HepG2 (cell line): ENCODE data around the gene KIF5B. TPM values are rescaled to one million over a fixed set of nuclear protein-coding genes. Genes with fewer than 3 reads are reported as not detected.

Experiments
- CBX5 ChIP-seq: sonication (generic); formaldehyde crosslinking; IDR thresholded peaks from 2 replicates; pipeline ENCODE4 v1.4.0; 2020; ENCODE audit warnings: missing genetic modification reagents, borderline replicate concordance
- EEA1 ChIP-seq: sonication (generic); formaldehyde crosslinking; IDR thresholded peaks from 2 replicates; pipeline ENCODE4 v1.5.1; 2020; ENCODE audit warnings: mild to moderate bottlenecking, missing genetic modification reagents, borderline replicate concordance
- EHMT2 ChIP-seq: fragments of 200-600 bp; sonication (generic); IDR thresholded peaks from 2 replicates; pipeline ENCODE4 v1.7.0; 2017; ENCODE audit warnings: antibody characterized with exemption, low read depth, low read length, borderline replicate concordance
- FOXK1 ChIP-seq: sonication (generic); formaldehyde crosslinking; IDR thresholded peaks from 2 replicates; pipeline ENCODE4 v1.4.0; 2020; ENCODE audit warnings: low read depth, missing genetic modification reagents, borderline replicate concordance
- GLI4 ChIP-seq: sonication (generic); formaldehyde crosslinking; IDR thresholded peaks from 2 replicates; pipeline ENCODE4 v1.5.1; 2020; ENCODE audit warnings: missing genetic modification reagents, mild to moderate bottlenecking, moderate library complexity, borderline replicate concordance
- IRF2 ChIP-seq: IDR thresholded peaks from 2 replicates; pipeline ENCODE4 v1.6.1; 2018; ENCODE audit warnings: missing genetic modification reagents, missing compliant biosample characterization
- KDM3A ChIP-seq: IDR thresholded peaks from 2 replicates; pipeline ENCODE4 v1.6.1; 2018; ENCODE audit warnings: low read depth, missing compliant biosample characterization
- MTF1 ChIP-seq: sonication (generic); formaldehyde crosslinking; IDR thresholded peaks from 2 replicates; pipeline ENCODE4 v1.5.0; 2020; ENCODE audit warnings: missing genetic modification reagents
- NFIB ChIP-seq: sonication (generic); formaldehyde crosslinking; IDR thresholded peaks from 2 replicates; pipeline ENCODE4 v1.9.0; 2021; ENCODE audit warnings: missing genetic modification reagents, mild to moderate bottlenecking, borderline replicate concordance
- NFKBIZ ChIP-seq: IDR thresholded peaks from 2 replicates; pipeline ENCODE4 v1.6.1; 2018; ENCODE audit warnings: missing genetic modification reagents, missing compliant biosample characterization
- PAX8 ChIP-seq: sonication (generic); formaldehyde crosslinking; IDR thresholded peaks from 2 replicates; pipeline ENCODE4 v1.8.0; 2022; ENCODE audit warnings: mild to moderate bottlenecking, missing genetic modification reagents, borderline replicate concordance
- RXRB ChIP-seq: IDR thresholded peaks from 2 replicates; pipeline ENCODE4 v1.6.1; 2016; ENCODE audit warnings: borderline replicate concordance, missing genetic modification reagents, missing compliant biosample characterization
- SP140L ChIP-seq: sonication (generic); formaldehyde crosslinking; IDR thresholded peaks from 2 replicates; pipeline ENCODE4 v1.4.0; 2020; ENCODE audit warnings: missing genetic modification reagents, borderline replicate concordance
- TAF15 ChIP-seq: fragments of 200-400 bp; formaldehyde crosslinking; IDR thresholded peaks from one replicate; pipeline ENCODE4 v1.6.1; 2018; ENCODE audit warnings: mild to moderate bottlenecking, low read depth, low read length; ENCODE audit not compliant: poor library complexity, severe bottlenecking
- TOE1 ChIP-seq: sonication (generic); formaldehyde crosslinking; IDR thresholded peaks from 2 replicates; pipeline ENCODE4 v1.4.0; 2020; ENCODE audit warnings: mild to moderate bottlenecking, missing genetic modification reagents
- ZBTB21 ChIP-seq: sonication (generic); formaldehyde crosslinking; IDR thresholded peaks from 2 replicates; pipeline ENCODE4 v1.4.0; 2020; ENCODE audit warnings: missing genetic modification reagents
- ZFP36L1 ChIP-seq: sonication (generic); formaldehyde crosslinking; IDR thresholded peaks from 2 replicates; pipeline ENCODE4 v1.8.0; 2022; ENCODE audit warnings: mild to moderate bottlenecking, missing genetic modification reagents, moderate library complexity
- ZNF317 ChIP-seq: sonication (generic); formaldehyde crosslinking; IDR thresholded peaks from 2 replicates; pipeline ENCODE4 v1.5.0; 2020; ENCODE audit warnings: mild to moderate bottlenecking, missing genetic modification reagents
- ZNF367 ChIP-seq: sonication (generic); formaldehyde crosslinking; IDR thresholded peaks from 2 replicates; pipeline ENCODE4 v1.4.0; 2020; ENCODE audit warnings: missing genetic modification reagents, borderline replicate concordance
- ZNF552 ChIP-seq: sonication (generic); formaldehyde crosslinking; IDR thresholded peaks from 2 replicates; pipeline ENCODE4 v1.9.0; 2022; ENCODE audit warnings: missing genetic modification reagents, mild to moderate bottlenecking, borderline replicate concordance
- ZNF772 ChIP-seq: sonication (generic); formaldehyde crosslinking; IDR thresholded peaks from 2 replicates; pipeline ENCODE4 v1.5.0; 2020; ENCODE audit warnings: mild to moderate bottlenecking, missing genetic modification reagents
- ZNF792 ChIP-seq: IDR thresholded peaks from 2 replicates; pipeline ENCODE4 v1.6.1; 2016
- ZSCAN22 ChIP-seq: sonication (generic); formaldehyde crosslinking; IDR thresholded peaks from 2 replicates; pipeline ENCODE4 v1.4.0; 2020; ENCODE audit warnings: mild to moderate bottlenecking, missing genetic modification reagents
- ZSCAN9 ChIP-seq: IDR thresholded peaks from 2 replicates; pipeline ENCODE4 v1.6.1; 2016; ENCODE audit warnings: borderline replicate concordance
- polyA plus RNA-seq, 8 experiments: library from polyadenylated mRNA; depleted of rRNA in 3 of 8; stranded (reverse) in 7 of 8; unstranded in 1 of 8; fragments of >200 nt; fragmentation: Illumina TruSeq in 4 of 8; extraction: Trizol in 4 of 8; gene quantifications; 2 replicates each; pipeline versions ENCODE4 v1.2.1 to v1.2.3, GENCODE V29; 2011 to 2016; ENCODE audit warnings: low read depth in 4 of 8, missing spikeins in 1 of 8, mixed read lengths in 1 of 8; ENCODE audit not compliant: insufficient read depth in 1 of 8
- total RNA-seq, 5 experiments: library from RNA; depleted of rRNA; stranded (reverse); fragments of >200 nt; fragmentation: Illumina TruSeq; extraction: Trizol; gene quantifications; 2 replicates each; pipeline ENCODE4 v1.2.3, GENCODE V29; 2016; ENCODE audit warnings: low read depth in 1 of 5
- TF ChIP-seq, protein P1 (sequence below): sonication (generic); formaldehyde crosslinking; IDR thresholded peaks from 2 replicates; pipeline ENCODE4 v1.8.0; 2022; ENCODE audit warnings: missing genetic modification reagents, low read depth, mild to moderate bottlenecking, borderline replicate concordance
- TF ChIP-seq, protein P2 (sequence below): sonication (generic); formaldehyde crosslinking; IDR thresholded peaks from 2 replicates; pipeline ENCODE4 v1.4.0; 2020; ENCODE audit warnings: missing genetic modification reagents; ENCODE audit errors: not compliant biosample characterization
- TF ChIP-seq, protein P3 (sequence below), 2 experiments: IDR thresholded peaks; 2 replicates each; pipeline ENCODE4 v1.6.1; 2011 to 2012; ENCODE audit warnings: low read length in 2 of 2, borderline replicate concordance in 1 of 2, low read depth in 1 of 2, mild to moderate bottlenecking in 1 of 2, moderate library complexity in 1 of 2

The KIF5B gene
- total and polyA plus RNA-seq, 2 of the 13 experiments (the other 11 are each of a cell fraction or from before 2014, with no cell fraction given) = 34.3 to 133 TPM

DNA sequence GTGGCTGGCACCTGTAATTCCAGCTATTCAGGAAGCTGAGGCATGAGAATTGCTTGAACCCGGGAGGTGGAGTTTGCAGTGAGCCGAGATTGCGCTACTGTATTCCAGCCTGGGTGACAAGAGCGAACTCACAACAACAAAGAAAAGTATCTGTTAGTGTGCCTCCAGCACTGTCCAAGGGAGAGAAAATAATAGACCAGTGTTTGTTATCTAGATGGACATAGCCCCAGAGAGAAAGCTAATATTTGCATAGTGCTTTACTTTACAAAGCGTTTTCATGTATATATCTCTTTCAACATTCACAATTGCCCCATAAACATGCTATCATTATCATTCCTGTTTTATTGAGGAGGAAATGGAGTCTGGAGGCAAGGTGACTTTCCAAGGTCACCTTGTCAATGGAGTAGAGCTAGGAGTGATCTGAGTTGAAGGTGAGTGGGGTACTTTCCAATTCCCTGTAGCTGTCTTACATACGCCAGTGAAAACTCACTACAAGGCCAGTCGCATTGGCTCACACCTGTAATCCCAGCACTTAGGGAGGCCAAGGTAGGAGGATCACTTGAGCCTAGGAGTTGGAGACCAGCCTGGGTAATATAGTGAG lies 49.7 kb upstream of the KIF5B start (continued):
- TF ChIP-seq FOXK1 (peak; percentile 14; the same call in 1 of the 2 replicates), ZNF367 (CRISPR knock-in tag) (no peak), ZNF317 (CRISPR knock-in tag) (peak; percentile 63; the same call in 1 of the 2 replicates), SP140L (CRISPR knock-in tag) (no peak), MTF1 (CRISPR knock-in tag) (no peak), ZBTB21 (CRISPR knock-in tag) (no peak), ZSCAN22 (CRISPR knock-in tag) (0 out of 2 replicates have a peak, but pooled peaks have one; percentile 9), EHMT2 (0 out of 2 replicates have a peak, but pooled peaks have one; percentile 53), TOE1 (CRISPR knock-in tag) (0 out of 2 replicates have a peak, but pooled peaks have one; percentile 66), EEA1 (no peak), ZNF772 (CRISPR knock-in tag) (peak; percentile 19; the same call in 1 of the 2 replicates), NFIB (no peak), TAF15 (no peak), IRF2 (CRISPR knock-in tag) (peak; percentile 24; the same call in 1 of the 2 replicates), GLI4 (CRISPR knock-in tag) (no peak), CBX5 (no peak), NFKBIZ (CRISPR knock-in tag) (peak; percentile 89; the same call in 1 of the 2 replicates), ZNF552 (CRISPR knock-in tag) (no peak), ZSCAN9 (CRISPR knock-in tag) (peak; percentile 41; the same call in 1 of the 2 replicates), KDM3A (CRISPR knock-in tag) (0 out of 2 replicates have a peak, but pooled peaks have one; percentile 45), ZNF792 (peak; percentile 50; the same call in 1 of the 2 replicates), ZFP36L1 (CRISPR knock-in tag) (no peak), RXRB (CRISPR knock-in tag) (peak; percentile 88; the same call in 1 of the 2 replicates), PAX8 (CRISPR knock-in tag) (no peak)
- TF ChIP-seq, protein P1, sequence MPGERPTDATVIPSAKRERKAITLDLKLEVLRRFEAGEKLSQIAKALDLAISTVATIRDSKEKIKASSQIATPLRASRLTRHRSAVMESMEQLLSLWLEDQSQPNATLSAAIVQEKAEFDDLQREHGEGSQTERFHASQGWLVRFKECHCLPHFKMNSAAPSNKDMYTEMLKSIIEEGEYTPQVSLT (CRISPR knock-in tag) = no peak
- TF ChIP-seq, protein P2, sequence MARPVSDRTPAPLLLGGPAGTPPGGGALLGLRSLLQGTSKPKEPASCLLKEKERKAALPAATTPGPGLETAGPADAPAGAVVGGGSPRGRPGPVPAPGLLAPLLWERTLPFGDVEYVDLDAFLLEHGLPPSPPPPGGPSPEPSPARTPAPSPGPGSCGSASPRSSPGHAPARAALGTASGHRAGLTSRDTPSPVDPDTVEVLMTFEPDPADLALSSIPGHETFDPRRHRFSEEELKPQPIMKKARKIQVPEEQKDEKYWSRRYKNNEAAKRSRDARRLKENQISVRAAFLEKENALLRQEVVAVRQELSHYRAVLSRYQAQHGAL = no peak
- TF ChIP-seq, protein P3, sequence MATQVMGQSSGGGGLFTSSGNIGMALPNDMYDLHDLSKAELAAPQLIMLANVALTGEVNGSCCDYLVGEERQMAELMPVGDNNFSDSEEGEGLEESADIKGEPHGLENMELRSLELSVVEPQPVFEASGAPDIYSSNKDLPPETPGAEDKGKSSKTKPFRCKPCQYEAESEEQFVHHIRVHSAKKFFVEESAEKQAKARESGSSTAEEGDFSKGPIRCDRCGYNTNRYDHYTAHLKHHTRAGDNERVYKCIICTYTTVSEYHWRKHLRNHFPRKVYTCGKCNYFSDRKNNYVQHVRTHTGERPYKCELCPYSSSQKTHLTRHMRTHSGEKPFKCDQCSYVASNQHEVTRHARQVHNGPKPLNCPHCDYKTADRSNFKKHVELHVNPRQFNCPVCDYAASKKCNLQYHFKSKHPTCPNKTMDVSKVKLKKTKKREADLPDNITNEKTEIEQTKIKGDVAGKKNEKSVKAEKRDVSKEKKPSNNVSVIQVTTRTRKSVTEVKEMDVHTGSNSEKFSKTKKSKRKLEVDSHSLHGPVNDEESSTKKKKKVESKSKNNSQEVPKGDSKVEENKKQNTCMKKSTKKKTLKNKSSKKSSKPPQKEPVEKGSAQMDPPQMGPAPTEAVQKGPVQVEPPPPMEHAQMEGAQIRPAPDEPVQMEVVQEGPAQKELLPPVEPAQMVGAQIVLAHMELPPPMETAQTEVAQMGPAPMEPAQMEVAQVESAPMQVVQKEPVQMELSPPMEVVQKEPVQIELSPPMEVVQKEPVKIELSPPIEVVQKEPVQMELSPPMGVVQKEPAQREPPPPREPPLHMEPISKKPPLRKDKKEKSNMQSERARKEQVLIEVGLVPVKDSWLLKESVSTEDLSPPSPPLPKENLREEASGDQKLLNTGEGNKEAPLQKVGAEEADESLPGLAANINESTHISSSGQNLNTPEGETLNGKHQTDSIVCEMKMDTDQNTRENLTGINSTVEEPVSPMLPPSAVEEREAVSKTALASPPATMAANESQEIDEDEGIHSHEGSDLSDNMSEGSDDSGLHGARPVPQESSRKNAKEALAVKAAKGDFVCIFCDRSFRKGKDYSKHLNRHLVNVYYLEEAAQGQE (IDR thresholded peaks at IDR 0.05; ENCODE audit: borderline replicate concordance in 1 of 2, low read depth in 1 of 2, low read length in 2 of 2) = no peak
